Gastrocnemius medialis (tissue), 4 donors: Measurements from ENCODE around the gene ZBTB20. TPM values are rescaled to one million over a fixed set of nuclear protein-coding genes. Genes with fewer than 3 reads are reported as not detected.

Experiments
- ATAC-seq, 2 donors: fragments of 150-250 bp; one replicate each; pipeline ENCODE4 v1.9.1; 2016
- DNase-seq, 2 donors: peaks; one replicate each; pipeline ENCODE4 v3.0.0-alpha.2; 2019
- H3K27ac ChIP-seq, 4 donors: fragments of 200-600 bp; sonication (generic); 1 replicate in 1 of 4; 2 replicates in 3 of 4; pipeline ENCODE4 v1.5.1; 2016 to 2018; ENCODE audit warnings: mild to moderate bottlenecking in 2 of 4, moderate library complexity in 1 of 4
- H3K27me3 ChIP-seq, 3 donors: fragments of 200-600 bp; sonication (generic) in 2 of 3; 1 replicate in 1 of 3; 2 replicates in 2 of 3; pipeline versions ENCODE4 v1.5.1 to v1.6.0; 2016 to 2019; ENCODE audit warnings: mild to moderate bottlenecking in 1 of 3, moderate library complexity in 1 of 3
- H3K36me3 ChIP-seq, 2 donors: fragments of 200-600 bp; sonication (generic) in 1 of 2; one replicate each; pipeline ENCODE4 v1.5.1; 2017 to 2018
- H3K4me1 ChIP-seq, 2 donors: fragments of 200-600 bp; sonication (generic) in 1 of 2; one replicate each; pipeline ENCODE4 v1.5.1; 2016 to 2017; ENCODE audit warnings: mild to moderate bottlenecking in 2 of 2
- H3K4me3 ChIP-seq, 4 donors: fragments of 200-600 bp; sonication (generic) in 3 of 4; 1 replicate in 1 of 4; 2 replicates in 3 of 4; pipeline ENCODE4 v1.5.1; 2016 to 2019; ENCODE audit warnings: mild to moderate bottlenecking in 2 of 4
- H3K9me3 ChIP-seq, 3 donors: fragments of 200-600 bp; sonication (generic) in 2 of 3; 1 replicate in 1 of 3; 2 replicates in 2 of 3; pipeline ENCODE4 v1.5.1; 2016 to 2019
- POLR2A ChIP-seq, 2 donors: fragments of 450-650 bp; IDR thresholded peaks; one replicate each; pipeline ENCODE4 v1.6.1; 2017; ENCODE audit warnings: antibody characterized with exemption in 2 of 2, mild to moderate bottlenecking in 2 of 2, moderate library complexity in 2 of 2
- in situ Hi-C, 4 donors: fragments of 200-750 bp; cut with MboI; loops; one replicate each; pipeline versions ENCODE4 v1.15.0 to v1.8.0; 2017; ENCODE audit warnings: low sequenced_read_pairs in 4 of 4
- intact Hi-C: fragments of 100-400 bp; cut with DNase I; formaldehyde crosslinking; loops from one replicate; pipeline ENCODE4 v1.15.1; 2023; ENCODE audit warnings: low total_unique reads
- total RNA-seq, 4 donors: library from RNA; depleted of rRNA; stranded (reverse); fragments of >200 nt; gene quantifications; one replicate each; pipeline versions ENCODE4 v1.1.0 to v1.2.3, GENCODE V29; 2016
- TF ChIP-seq, protein P1 (sequence below), 5 experiments: fragments of 450-650 bp in 3 of 5; fragments of 200-600 bp in 2 of 5; sonication (generic) in 2 of 5; IDR thresholded peaks in 4 of 5; conservative IDR thresholded peaks in 1 of 5; 1 replicate in 4 of 5; 2 replicates in 1 of 5; pipeline ENCODE4 v1.5.1; 2016 to 2019; ENCODE audit warnings: antibody characterized with exemption in 5 of 5, mild to moderate bottlenecking in 3 of 5, moderate library complexity in 3 of 5

The ZBTB20 gene
- total RNA-seq, 4 donors from 2014 or later: 47.6 to 86.5 (median 69.0) TPM

GRCh38 chr3:114834175-114834940, 312.7 kb downstream of the ZBTB20 start:
- in situ Hi-C loops (loop anchor here (10.0 to 25.0 kb wide), 5 partner anchors 253 to 853 kb away; no protein-coding TSS in a partner anchor), intact Hi-C loops (loop anchor here (10.0 kb wide), 1 partner anchor 140 kb away; no protein-coding TSS in a partner anchor)
- Histone ChIP-seq H3K9me3 (no peaks in the 10 kb centered on the region), H3K36me3 (no peaks in the 10 kb centered on the region), H3K4me3 (no peak overlapping the region), H3K27me3 (no peaks in the 10 kb centered on the region), H3K27ac (no peak overlapping the region), H3K4me1 (peaks cover 0 to 18% of the 10 kb centered on the region in 2 donors)
- DNase-seq (no peak), ATAC-seq (no peak)
- no peak for TF ChIP-seq POLR2A (IDR thresholded peaks at IDR 0.05)
- TF ChIP-seq, protein P1, sequence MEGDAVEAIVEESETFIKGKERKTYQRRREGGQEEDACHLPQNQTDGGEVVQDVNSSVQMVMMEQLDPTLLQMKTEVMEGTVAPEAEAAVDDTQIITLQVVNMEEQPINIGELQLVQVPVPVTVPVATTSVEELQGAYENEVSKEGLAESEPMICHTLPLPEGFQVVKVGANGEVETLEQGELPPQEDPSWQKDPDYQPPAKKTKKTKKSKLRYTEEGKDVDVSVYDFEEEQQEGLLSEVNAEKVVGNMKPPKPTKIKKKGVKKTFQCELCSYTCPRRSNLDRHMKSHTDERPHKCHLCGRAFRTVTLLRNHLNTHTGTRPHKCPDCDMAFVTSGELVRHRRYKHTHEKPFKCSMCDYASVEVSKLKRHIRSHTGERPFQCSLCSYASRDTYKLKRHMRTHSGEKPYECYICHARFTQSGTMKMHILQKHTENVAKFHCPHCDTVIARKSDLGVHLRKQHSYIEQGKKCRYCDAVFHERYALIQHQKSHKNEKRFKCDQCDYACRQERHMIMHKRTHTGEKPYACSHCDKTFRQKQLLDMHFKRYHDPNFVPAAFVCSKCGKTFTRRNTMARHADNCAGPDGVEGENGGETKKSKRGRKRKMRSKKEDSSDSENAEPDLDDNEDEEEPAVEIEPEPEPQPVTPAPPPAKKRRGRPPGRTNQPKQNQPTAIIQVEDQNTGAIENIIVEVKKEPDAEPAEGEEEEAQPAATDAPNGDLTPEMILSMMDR (IDR thresholded peaks at IDR 0.05 in 4 of 5, conservative IDR thresholded peaks at IDR 0.05 in 1 of 5): no peak

GRCh38 chr3:114831861-114832260, 315.2 kb downstream of the ZBTB20 start:
- TF ChIP-seq, protein P1 (IDR thresholded peaks at IDR 0.05 in 4 of 5, conservative IDR thresholded peaks at IDR 0.05 in 1 of 5): no peak
- no peak for TF ChIP-seq POLR2A (IDR thresholded peaks at IDR 0.05)
- no peak overlapping the region for H3K4me3 ChIP-seq
- H3K27me3 ChIP-seq: no peaks in the 10 kb centered on the region
- no peak overlapping the region for H3K27ac ChIP-seq
- ATAC-seq: no peak
- no peaks in the 10 kb centered on the region for H3K36me3 ChIP-seq
- H3K4me1 ChIP-seq: peaks cover 2 to 24% of the 10 kb centered on the region in 2 donors
- no peaks in the 10 kb centered on the region for H3K9me3 ChIP-seq
- in situ Hi-C loops: loop anchor here (10.0 to 25.0 kb wide), 5 partner anchors 255 to 855 kb away; no protein-coding TSS in a partner anchor
- DNase-seq: no peak
- intact Hi-C loops: loop anchor here (10.0 kb wide), 1 partner anchor 143 kb away; no protein-coding TSS in a partner anchor

DNA sequence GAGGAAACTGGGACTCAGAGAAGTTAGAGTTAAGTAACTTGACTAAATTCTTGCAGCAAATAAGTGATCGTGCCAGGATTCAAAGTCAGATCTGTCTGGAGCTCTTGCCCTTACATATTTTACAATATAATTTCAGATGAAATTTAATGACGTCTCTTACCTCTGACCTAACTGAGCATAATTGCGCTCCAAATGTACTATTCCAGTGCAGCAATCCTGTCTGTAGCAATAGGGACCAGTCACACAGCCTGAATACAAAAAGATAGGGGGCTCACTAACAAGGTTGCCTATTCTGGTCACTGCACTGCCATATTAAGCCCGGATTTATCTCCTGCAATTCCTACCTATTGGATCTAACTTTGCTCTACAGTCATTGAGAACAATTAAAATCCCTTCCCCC, 316.4 kb downstream of the ZBTB20 start:
- TF ChIP-seq, protein P1 (IDR thresholded peaks at IDR 0.05 in 4 of 5, conservative IDR thresholded peaks at IDR 0.05 in 1 of 5): no peak
- TF ChIP-seq POLR2A (IDR thresholded peaks at IDR 0.05): no peak
- intact Hi-C loops: loop anchor here (10.0 kb wide), 1 partner anchor 144 kb away; no protein-coding TSS in a partner anchor
- peaks cover 2 to 26% of the 10 kb centered on the region in 2 donors for H3K4me1 ChIP-seq
- H3K4me3 ChIP-seq: no peak overlapping the region
- H3K27me3 ChIP-seq: no peaks in the 10 kb centered on the region
- no peak overlapping the region for H3K27ac ChIP-seq
- ATAC-seq (no peak), DNase-seq (no peak)
- in situ Hi-C loops: loop anchor here (10.0 to 25.0 kb wide), 5 partner anchors 257 to 857 kb away; no protein-coding TSS in a partner anchor
- H3K9me3 ChIP-seq: no peaks in the 10 kb centered on the region
- no peaks in the 10 kb centered on the region for H3K36me3 ChIP-seq

- in situ Hi-C loops (loop anchor here (5.0 to 25.0 kb wide), 7 partner anchors 258 to 858 kb away; no protein-coding TSS in a partner anchor), intact Hi-C loops (loop anchor here (1.0 to 10.0 kb wide), 2 partner anchors 145 to 263 kb away; no protein-coding TSS in a partner anchor)
- Histone ChIP-seq H3K36me3 (no peaks in the 10 kb centered on the region), H3K4me1 (peaks cover 2 to 34% of the 10 kb centered on the region in 2 donors), H3K4me3 (no peak overlapping the region), H3K27ac (no peak overlapping the region), H3K9me3 (no peaks in the 10 kb centered on the region), H3K27me3 (no peaks in the 10 kb centered on the region)
- TF ChIP-seq, protein P1 (IDR thresholded peaks at IDR 0.05 in 4 of 5, conservative IDR thresholded peaks at IDR 0.05 in 1 of 5): no peak
- no peak for TF ChIP-seq POLR2A (IDR thresholded peaks at IDR 0.05)
- ATAC-seq (no peak), DNase-seq (no peak)
Observed at GRCh38 chr3:114829783-114830182, 317.3 kb downstream of the ZBTB20 start.
